HepG2 (cell line): ENCODE results near the gene LRRC43. TPM values are rescaled to one million over a fixed set of nuclear protein-coding genes. Genes with fewer than 3 reads are reported as not detected.

Experiments used
- ADNP ChIP-seq: sonication (generic); formaldehyde crosslinking; IDR thresholded peaks from 2 replicates; pipeline ENCODE4 v1.4.0; 2020; ENCODE audit warnings: missing genetic modification reagents
- AKAP8 ChIP-seq: sonication (generic); formaldehyde crosslinking; IDR thresholded peaks from 2 replicates; pipeline ENCODE4 v1.5.1; 2020; ENCODE audit warnings: mild to moderate bottlenecking, missing genetic modification reagents
- ATF1 ChIP-seq: IDR thresholded peaks from 2 replicates; pipeline ENCODE4 v1.6.1; 2016; ENCODE audit warnings: mild to moderate bottlenecking, control low read depth
- ATF7-NPFF ChIP-seq: sonication (generic); formaldehyde crosslinking; IDR thresholded peaks from 2 replicates; pipeline ENCODE4 v1.8.1; 2023; ENCODE audit warnings: mild to moderate bottlenecking, low read depth, missing genetic modification reagents, moderate library complexity
- ATM ChIP-seq: fragments of 450-650 bp; IDR thresholded peaks from 2 replicates; pipeline ENCODE4 v1.7.1; 2017; ENCODE audit warnings: mild to moderate bottlenecking, borderline replicate concordance
- EED ChIP-seq: sonication (generic); formaldehyde crosslinking; IDR thresholded peaks from 2 replicates; pipeline ENCODE4 v1.5.0; 2020; ENCODE audit warnings: mild to moderate bottlenecking, missing genetic modification reagents
- HOXA5 ChIP-seq: sonication (generic); formaldehyde crosslinking; IDR thresholded peaks from 2 replicates; pipeline ENCODE4 v1.4.0; 2020; ENCODE audit warnings: missing genetic modification reagents
- ISX ChIP-seq: sonication (generic); formaldehyde crosslinking; conservative IDR thresholded peaks from 2 replicates; pipeline ENCODE4 v1.5.0; 2020; ENCODE audit warnings: missing genetic modification reagents
- NBN ChIP-seq: fragments of 450-650 bp; conservative IDR thresholded peaks from 2 replicates; pipeline ENCODE4 v1.6.1; 2017
- NFKBIZ ChIP-seq: IDR thresholded peaks from 2 replicates; pipeline ENCODE4 v1.6.1; 2018; ENCODE audit warnings: missing genetic modification reagents, missing compliant biosample characterization
- NR2C2 ChIP-seq: sonication (generic); formaldehyde crosslinking; IDR thresholded peaks from 2 replicates; pipeline ENCODE4 v1.4.0; 2020; ENCODE audit warnings: missing genetic modification reagents, mild to moderate bottlenecking, moderate library complexity, borderline replicate concordance
- PRDM4 ChIP-seq: sonication (generic); formaldehyde crosslinking; IDR thresholded peaks from 2 replicates; pipeline ENCODE4 v1.9.0; 2021; ENCODE audit warnings: missing genetic modification reagents, borderline replicate concordance
- RAD51 ChIP-seq: fragments of 450-650 bp; IDR thresholded peaks from 2 replicates; pipeline ENCODE4 v1.6.1; 2016; ENCODE audit warnings: borderline replicate concordance
- RFXAP ChIP-seq: sonication (generic); formaldehyde crosslinking; IDR thresholded peaks from 2 replicates; pipeline ENCODE4 v1.4.0; 2020; ENCODE audit warnings: missing genetic modification reagents, borderline replicate concordance
- SPEN ChIP-seq: sonication (generic); formaldehyde crosslinking; IDR thresholded peaks from 2 replicates; pipeline ENCODE4 v1.5.1; 2020; ENCODE audit warnings: low read depth, mild to moderate bottlenecking, missing genetic modification reagents
- SRSF4 ChIP-seq: fragments of 200-400 bp; formaldehyde crosslinking; IDR thresholded peaks from one replicate; pipeline ENCODE4 v1.6.1; 2018; ENCODE audit warnings: mild to moderate bottlenecking, low read depth, low read length, moderate library complexity; ENCODE audit not compliant: poor library complexity, severe bottlenecking
- STAT5B ChIP-seq: sonication (generic); formaldehyde crosslinking; IDR thresholded peaks from 2 replicates; pipeline ENCODE4 v1.4.0; 2020; ENCODE audit warnings: missing genetic modification reagents
- TEAD2 ChIP-seq: sonication (generic); formaldehyde crosslinking; IDR thresholded peaks from 2 replicates; pipeline ENCODE4 v1.9.0; 2021; ENCODE audit warnings: missing genetic modification reagents
- ZBTB7A ChIP-seq: sonication (generic); formaldehyde crosslinking; IDR thresholded peaks from 2 replicates; pipeline ENCODE4 v1.8.0; 2022; ENCODE audit warnings: mild to moderate bottlenecking, missing genetic modification reagents
- ZBTB7B ChIP-seq: sonication (generic); formaldehyde crosslinking; IDR thresholded peaks from 2 replicates; pipeline ENCODE4 v1.4.0; 2020; ENCODE audit warnings: missing genetic modification reagents
- ZNF225 ChIP-seq: sonication (generic); formaldehyde crosslinking; IDR thresholded peaks from 2 replicates; pipeline ENCODE4 v1.4.0; 2020; ENCODE audit warnings: mild to moderate bottlenecking, missing genetic modification reagents
- ZNF251 ChIP-seq: sonication (generic); formaldehyde crosslinking; IDR thresholded peaks from 2 replicates; pipeline ENCODE4 v1.9.0; 2021; ENCODE audit warnings: mild to moderate bottlenecking, missing genetic modification reagents
- ZNF256 ChIP-seq: sonication (generic); formaldehyde crosslinking; conservative IDR thresholded peaks from 2 replicates; pipeline ENCODE4 v1.4.0; 2020; ENCODE audit warnings: missing genetic modification reagents
- ZNF563 ChIP-seq: sonication (generic); formaldehyde crosslinking; IDR thresholded peaks from 2 replicates; pipeline ENCODE4 v1.8.0; 2022; ENCODE audit warnings: mild to moderate bottlenecking, moderate library complexity, missing genetic modification reagents
- ZNF616 ChIP-seq: sonication (generic); formaldehyde crosslinking; IDR thresholded peaks from 2 replicates; pipeline ENCODE4 v1.5.0; 2020; ENCODE audit warnings: low read depth, mild to moderate bottlenecking, missing genetic modification reagents
- polyA plus RNA-seq, 8 experiments: library from polyadenylated mRNA; depleted of rRNA in 3 of 8; stranded (reverse) in 7 of 8; unstranded in 1 of 8; fragments of >200 nt; fragmentation: Illumina TruSeq in 4 of 8; extraction: Trizol in 4 of 8; gene quantifications; 2 replicates each; pipeline versions ENCODE4 v1.2.1 to v1.2.3, GENCODE V29; 2011 to 2016; ENCODE audit warnings: low read depth in 4 of 8, missing spikeins in 1 of 8, mixed read lengths in 1 of 8; ENCODE audit not compliant: insufficient read depth in 1 of 8
- total RNA-seq, 5 experiments: library from RNA; depleted of rRNA; stranded (reverse); fragments of >200 nt; fragmentation: Illumina TruSeq; extraction: Trizol; gene quantifications; 2 replicates each; pipeline ENCODE4 v1.2.3, GENCODE V29; 2016; ENCODE audit warnings: low read depth in 1 of 5
- TF ChIP-seq, protein P1 (sequence below): sonication (generic); formaldehyde crosslinking; conservative IDR thresholded peaks from 2 replicates; pipeline ENCODE4 v1.8.0; 2022; ENCODE audit warnings: missing genetic modification reagents
- TF ChIP-seq, protein P2 (sequence below): sonication (generic); formaldehyde crosslinking; IDR thresholded peaks from 2 replicates; pipeline ENCODE4 v1.8.0; 2022; ENCODE audit warnings: mild to moderate bottlenecking, missing genetic modification reagents, moderate library complexity

Gene LRRC43
- total and polyA plus RNA-seq, 2 of the 13 experiments (the other 11 are each of a cell fraction or from before 2014, with no cell fraction given): not detected

DNA sequence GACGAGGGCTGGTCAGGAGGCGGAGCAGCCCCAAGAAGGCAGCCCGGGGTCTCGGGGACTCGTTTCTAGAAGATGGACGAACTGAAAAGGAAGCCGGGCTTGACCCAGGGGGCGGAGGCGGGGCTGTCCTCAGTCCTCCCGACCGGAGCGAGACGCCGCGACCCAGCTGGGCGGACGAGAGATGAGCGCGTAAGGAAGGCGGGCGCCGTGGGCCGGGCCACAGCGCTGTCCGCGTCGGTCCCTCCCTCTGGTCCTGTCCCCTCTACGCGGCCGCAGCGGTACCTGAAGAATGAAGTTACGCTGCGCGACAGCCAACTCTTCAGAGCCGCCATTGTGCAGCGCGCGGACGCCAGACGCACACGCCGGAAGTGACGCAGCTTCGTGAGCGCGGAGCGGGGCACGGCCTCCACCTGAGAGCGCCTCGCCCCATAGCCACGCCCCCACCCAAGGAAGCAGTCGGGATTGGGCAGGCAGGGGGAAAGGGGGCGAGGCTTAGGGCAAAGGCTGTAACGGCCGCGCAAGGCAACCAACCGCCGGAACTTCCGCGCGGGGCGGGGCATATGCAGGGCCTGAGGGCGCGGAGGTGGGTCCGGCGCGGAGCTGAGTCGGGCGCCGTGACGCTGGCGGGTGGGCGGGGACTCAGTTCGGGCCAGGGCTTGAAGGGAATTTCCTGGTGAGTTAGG, 42.9 kb downstream of the LRRC43 start, which contains the start of gene DIABLO (continued):
- TF ChIP-seq, protein P1, sequence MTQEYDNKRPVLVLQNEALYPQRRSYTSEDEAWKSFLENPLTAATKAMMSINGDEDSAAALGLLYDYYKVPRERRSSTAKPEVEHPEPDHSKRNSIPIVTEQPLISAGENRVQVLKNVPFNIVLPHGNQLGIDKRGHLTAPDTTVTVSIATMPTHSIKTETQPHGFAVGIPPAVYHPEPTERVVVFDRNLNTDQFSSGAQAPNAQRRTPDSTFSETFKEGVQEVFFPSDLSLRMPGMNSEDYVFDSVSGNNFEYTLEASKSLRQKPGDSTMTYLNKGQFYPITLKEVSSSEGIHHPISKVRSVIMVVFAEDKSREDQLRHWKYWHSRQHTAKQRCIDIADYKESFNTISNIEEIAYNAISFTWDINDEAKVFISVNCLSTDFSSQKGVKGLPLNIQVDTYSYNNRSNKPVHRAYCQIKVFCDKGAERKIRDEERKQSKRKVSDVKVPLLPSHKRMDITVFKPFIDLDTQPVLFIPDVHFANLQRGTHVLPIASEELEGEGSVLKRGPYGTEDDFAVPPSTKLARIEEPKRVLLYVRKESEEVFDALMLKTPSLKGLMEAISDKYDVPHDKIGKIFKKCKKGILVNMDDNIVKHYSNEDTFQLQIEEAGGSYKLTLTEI (CRISPR knock-in tag): no peak
- TF ChIP-seq NFKBIZ (CRISPR knock-in tag) (0 out of 2 replicates have a peak, but pooled peaks have one; percentile 64), ZNF225 (0 out of 2 replicates have a peak, but pooled peaks have one; percentile 46), RFXAP (CRISPR knock-in tag) (no peak; the same call in none of the 2 replicates), ADNP (CRISPR knock-in tag) (no peak), ZNF616 (CRISPR knock-in tag) (no peak), ATM (no peak), HOXA5 (CRISPR knock-in tag) (peak; percentile 11; the same call in 1 of the 2 replicates), ATF1 (CRISPR knock-in tag) (peak; percentile 93), EED (CRISPR knock-in tag) (no peak), AKAP8 (CRISPR knock-in tag) (no peak), SRSF4 (no peak), TEAD2 (CRISPR knock-in tag) (no peak), ZBTB7A (CRISPR knock-in tag) (no peak), ISX (CRISPR knock-in tag) (no peak), PRDM4 (CRISPR knock-in tag) (0 out of 2 replicates have a peak, but pooled peaks have one; percentile 72), SPEN (CRISPR knock-in tag) (peak; percentile 85), ATF7-NPFF (peak; percentile 71; the same call in 1 of the 2 replicates), ZBTB7B (CRISPR knock-in tag) (0 out of 2 replicates have a peak, but pooled peaks have one; percentile 36), STAT5B (CRISPR knock-in tag) (0 out of 2 replicates have a peak, but pooled peaks have one; percentile 60), ZNF256 (CRISPR knock-in tag) (no peak), NR2C2 (peak; percentile 88), ZNF251 (0 out of 2 replicates have a peak, but pooled peaks have one; percentile 27), ZNF563 (0 out of 2 replicates have a peak, but pooled peaks have one; percentile 46), NBN (no peak), RAD51 (no peak)
- TF ChIP-seq, protein P2, sequence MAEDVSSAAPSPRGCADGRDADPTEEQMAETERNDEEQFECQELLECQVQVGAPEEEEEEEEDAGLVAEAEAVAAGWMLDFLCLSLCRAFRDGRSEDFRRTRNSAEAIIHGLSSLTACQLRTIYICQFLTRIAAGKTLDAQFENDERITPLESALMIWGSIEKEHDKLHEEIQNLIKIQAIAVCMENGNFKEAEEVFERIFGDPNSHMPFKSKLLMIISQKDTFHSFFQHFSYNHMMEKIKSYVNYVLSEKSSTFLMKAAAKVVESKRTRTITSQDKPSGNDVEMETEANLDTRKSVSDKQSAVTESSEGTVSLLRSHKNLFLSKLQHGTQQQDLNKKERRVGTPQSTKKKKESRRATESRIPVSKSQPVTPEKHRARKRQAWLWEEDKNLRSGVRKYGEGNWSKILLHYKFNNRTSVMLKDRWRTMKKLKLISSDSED: no peak
